ENCODE measurements around the gene SIK3. TPM values are rescaled to one million over a fixed set of nuclear protein-coding genes. Genes with fewer than 3 reads are reported as not detected.

The SIK3 gene
- total and polyA plus RNA-seq, 2 donors (not counting 3 experiments of a cell fraction or from before 2014, with no cell fraction given) = 10.3 to 21.3 TPM

DNA sequence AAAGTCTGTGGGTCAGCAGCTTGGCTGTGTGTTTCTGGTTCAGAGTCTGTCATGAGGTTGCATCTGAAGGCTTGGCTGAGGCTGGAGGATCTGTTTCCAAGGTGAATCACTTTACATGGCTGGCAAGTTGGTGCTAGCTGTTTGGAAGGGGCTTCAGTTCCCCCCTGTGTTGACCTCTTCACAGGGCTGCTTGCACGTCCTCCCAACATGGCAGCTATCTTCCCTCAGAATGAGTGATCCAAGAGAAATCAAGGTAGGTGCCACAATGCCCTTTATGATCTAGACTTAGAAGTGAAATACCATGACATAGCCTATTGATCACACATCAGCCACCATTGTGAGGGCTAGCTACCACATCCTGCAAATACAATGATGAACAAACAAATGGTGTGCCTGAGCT is 285.1 kb downstream of the SIK3 start:
- CTCF ChIA-PET = interaction anchor here (1.2 kb wide), 1 partner anchor 21 kb away, joined by 3 read pairs; no protein-coding TSS in a partner anchor

More for the DNA sequence above, 285.1 kb downstream of the SIK3 start:
- FAIRE-seq (no peak), DNase-seq (ENCODE audit: low read depth, low spot score) (no peak)
- no TSS peak for BruUV-seq (replicated peaks)
- Histone ChIP-seq H3K79me2 (ENCODE audit: control insufficient read depth, insufficient read depth, low read length) (no peaks in the 10 kb centered on the region), H3K36me3 (ENCODE audit: control insufficient read depth in 2 of 2, extremely low read depth in 1 of 2, insufficient read depth in 2 of 2, low read length in 2 of 2) (no peaks in the 10 kb centered on the region), H3K9ac (replicated peaks; ENCODE audit: extremely low read depth, insufficient read depth, low read length) (no peak overlapping the region), H3K4me2 (ENCODE audit: insufficient read depth, low read length) (no peak overlapping the region), H2AFZ (ENCODE audit: low read depth, low read length) (no peak overlapping the region), H3K27ac (ENCODE audit: insufficient read depth, low read depth, low read length) (no peak overlapping the region), H4K20me1 (replicated peaks; ENCODE audit: control insufficient read depth, extremely low read depth, insufficient read depth, low read length) (no peaks in the 10 kb centered on the region), H3K9me1 (replicated peaks; ENCODE audit: control insufficient read depth, extremely low read depth, insufficient read depth, low read length) (no peaks in the 10 kb centered on the region), H3K9me3 (replicated peaks; ENCODE audit: control insufficient read depth, insufficient read depth, low read length) (no peaks in the 10 kb centered on the region), H3K27me3 (ENCODE audit: control insufficient read depth in 2 of 2, insufficient read depth in 2 of 2, low read length in 2 of 2) (peaks cover 6 to 8% of the 10 kb centered on the region in 2 experiments), H3K4me1 (ENCODE audit: control insufficient read depth, extremely low read depth, insufficient read depth, low read length) (no peaks in the 10 kb centered on the region), H3K4me3 (replicated peaks in 1 of 3; ENCODE audit: insufficient read depth in 1 of 3, low read depth in 1 of 3, low read length in 3 of 3) (no peak overlapping the region)
- intact Hi-C loops (cut with micrococcal nuclease) (no loop called here), dilution Hi-C loops (cut with MboI; ENCODE audit: extremely low pct_ligation_motif_present, low sequenced_read_pairs) (no loop called here)
- TF ChIP-seq POLR2A (IDR thresholded peaks at IDR 0.05; ENCODE audit: low read depth, low read length) (no peak), EZH2 (IDR thresholded peaks at IDR 0.05; ENCODE audit: borderline replicate concordance, low read depth, low read length, severe bottlenecking) (no peak), POLR2AphosphoS5 (IDR thresholded peaks at IDR 0.05; ENCODE audit: insufficient read depth, low read depth, low read length) (no peak), GATA2 (IDR thresholded peaks at IDR 0.05; ENCODE audit: insufficient read depth, insufficient read length, low read depth, low read length) (no peak), FOS (IDR thresholded peaks at IDR 0.05; ENCODE audit: borderline replicate concordance, insufficient read depth, low read length) (no peak), MYC (IDR thresholded peaks at IDR 0.05; ENCODE audit: low read depth, low read length) (no peak), JUN (IDR thresholded peaks at IDR 0.05; ENCODE audit: borderline replicate concordance, insufficient read depth, insufficient read length, low read depth) (no peak)
- TF ChIP-seq, protein P1, sequence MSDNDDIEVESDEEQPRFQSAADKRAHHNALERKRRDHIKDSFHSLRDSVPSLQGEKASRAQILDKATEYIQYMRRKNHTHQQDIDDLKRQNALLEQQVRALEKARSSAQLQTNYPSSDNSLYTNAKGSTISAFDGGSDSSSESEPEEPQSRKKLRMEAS (IDR thresholded peaks at IDR 0.05; ENCODE audit: insufficient read depth, insufficient read length) = no peak
- TF ChIP-seq, protein P2, sequence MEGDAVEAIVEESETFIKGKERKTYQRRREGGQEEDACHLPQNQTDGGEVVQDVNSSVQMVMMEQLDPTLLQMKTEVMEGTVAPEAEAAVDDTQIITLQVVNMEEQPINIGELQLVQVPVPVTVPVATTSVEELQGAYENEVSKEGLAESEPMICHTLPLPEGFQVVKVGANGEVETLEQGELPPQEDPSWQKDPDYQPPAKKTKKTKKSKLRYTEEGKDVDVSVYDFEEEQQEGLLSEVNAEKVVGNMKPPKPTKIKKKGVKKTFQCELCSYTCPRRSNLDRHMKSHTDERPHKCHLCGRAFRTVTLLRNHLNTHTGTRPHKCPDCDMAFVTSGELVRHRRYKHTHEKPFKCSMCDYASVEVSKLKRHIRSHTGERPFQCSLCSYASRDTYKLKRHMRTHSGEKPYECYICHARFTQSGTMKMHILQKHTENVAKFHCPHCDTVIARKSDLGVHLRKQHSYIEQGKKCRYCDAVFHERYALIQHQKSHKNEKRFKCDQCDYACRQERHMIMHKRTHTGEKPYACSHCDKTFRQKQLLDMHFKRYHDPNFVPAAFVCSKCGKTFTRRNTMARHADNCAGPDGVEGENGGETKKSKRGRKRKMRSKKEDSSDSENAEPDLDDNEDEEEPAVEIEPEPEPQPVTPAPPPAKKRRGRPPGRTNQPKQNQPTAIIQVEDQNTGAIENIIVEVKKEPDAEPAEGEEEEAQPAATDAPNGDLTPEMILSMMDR (IDR thresholded peaks at IDR 0.05; ENCODE audit: extremely low read depth in 1 of 2, insufficient read depth in 1 of 2, low read depth in 1 of 2, low read length in 2 of 2) = no peak
- POLR2A ChIA-PET = no interaction called here

Measured in endothelial cell of umbilical vein (primary cell).